Measurements from ENCODE around the gene HAND1. TPM values are rescaled to one million over a fixed set of nuclear protein-coding genes. Genes with fewer than 3 reads are reported as not detected.

HAND1 gene
- total and polyA plus RNA-seq, 2 experiments from 2014 or later = not detected

- H3K9me2 ChIP-seq (ENCODE audit: insufficient read depth) = no peaks in the 10 kb centered on the region
- no peaks in the 10 kb centered on the region for H3K36me3 ChIP-seq (ENCODE audit: insufficient read depth)
- peaks cover 15% of the 10 kb centered on the region for H3K4me1 Mint-ChIP-seq
- H3K4me1 ChIP-seq (ENCODE audit: insufficient read depth) = peaks cover 21% of the 10 kb centered on the region
- H4K20me1 ChIP-seq (replicated peaks; ENCODE audit: insufficient read depth) = peaks cover under 1% of the 10 kb centered on the region; the same call in 1 of the 2 replicates
- TF ChIP-seq ZNF462 (CRISPR knock-in tag; IDR thresholded peaks at IDR 0.05) (no peak), NANOG (IDR thresholded peaks at IDR 0.05; ENCODE audit: borderline replicate concordance) (no peak), REST (IDR thresholded peaks at IDR 0.05; ENCODE audit: unreplicated experiment) (no peak), CREB1 (CRISPR knock-in tag; IDR thresholded peaks at IDR 0.05; ENCODE audit: low read depth) (no peak), STAT1 (IDR thresholded peaks at IDR 0.05; ENCODE audit: unreplicated experiment) (no peak), ETS1 (IDR thresholded peaks at IDR 0.05) (no peak), JUNB (IDR thresholded peaks at IDR 0.05; ENCODE audit: unreplicated experiment) (no peak), CTCF (conservative IDR thresholded peaks at IDR 0.05; ENCODE audit: low read depth in 2 of 2) (no peak), EZH2phosphoT487 (IDR thresholded peaks at IDR 0.05; ENCODE audit: unreplicated experiment) (no peak), ZNF331 (CRISPR knock-in tag; IDR thresholded peaks at IDR 0.05; ENCODE audit: low read depth) (no peak), ZNF114 (CRISPR knock-in tag; IDR thresholded peaks at IDR 0.05) (no peak), EZH2 (IDR thresholded peaks at IDR 0.05; ENCODE audit: low read depth, unreplicated experiment) (no peak), POLR2AphosphoS5 (IDR thresholded peaks at IDR 0.05; ENCODE audit: low read depth) (no peak)
- no peaks in the 10 kb centered on the region for H3K36me3 Mint-ChIP-seq (ENCODE audit: low read depth)
- ATAC-seq (peak; percentile 13; the same call in 2 of the 3 replicates), DNase-seq (ENCODE audit: low spot score) (peak; percentile 3)
- H3K4me2 ChIP-seq = no peak overlapping the region
- no peak overlapping the region; the same call in 1 of the 2 replicates for H2AFZ ChIP-seq
- H3K27me3 ChIP-seq (ENCODE audit: insufficient read depth) = peaks cover 57% of the 10 kb centered on the region
- no peak overlapping the region for H3K4me3 Mint-ChIP-seq
- H3K9me3 Mint-ChIP-seq = no peaks in the 10 kb centered on the region
- H3K4me3 ChIP-seq = no peak overlapping the region
- H3K79me2 ChIP-seq (replicated peaks; ENCODE audit: insufficient read depth) = no peaks in the 10 kb centered on the region
- H3K27ac Mint-ChIP-seq = no peak overlapping the region
- H3K27me3 Mint-ChIP-seq (ENCODE audit: insufficient read depth, low read depth, poor library complexity) = peaks cover 41% of the 10 kb centered on the region
- H3K27ac ChIP-seq (ENCODE audit: low read depth) = no peak overlapping the region
- peaks cover 3% of the 10 kb centered on the region; the same call in 1 of the 2 replicates for H3F3A ChIP-seq (replicated peaks; ENCODE audit: low read depth)
These were observed 11.4 kb downstream of the HAND1 start for GRCh38 chr5:154466671-154467070.
